Rectal smooth muscle tissue (tissue), 1 donor: ENCODE data around the gene ARMC2.

Experiments used
- H3K27ac ChIP-seq: one replicate; pipeline ENCODE4 v1.7.0; 2013; ENCODE audit warnings: low read depth, low read length, inconsistent platforms
- H3K27me3 ChIP-seq: one replicate; pipeline ENCODE4 v1.7.0; 2013; ENCODE audit warnings: low read length; ENCODE audit not compliant: control insufficient read depth, insufficient read depth
- H3K36me3 ChIP-seq: one replicate; pipeline ENCODE4 v1.7.0; 2013; ENCODE audit warnings: low read length; ENCODE audit not compliant: control insufficient read depth, insufficient read depth
- H3K4me1 ChIP-seq: one replicate; pipeline ENCODE4 v1.7.0; 2013; ENCODE audit warnings: low read length; ENCODE audit not compliant: control insufficient read depth, insufficient read depth
- H3K4me3 ChIP-seq: one replicate; pipeline ENCODE4 v1.7.0; 2013; ENCODE audit warnings: low read length
- H3K9ac ChIP-seq: one replicate; pipeline ENCODE4 v1.7.0; 2013; ENCODE audit warnings: low read length

The ARMC2 gene

DNA sequence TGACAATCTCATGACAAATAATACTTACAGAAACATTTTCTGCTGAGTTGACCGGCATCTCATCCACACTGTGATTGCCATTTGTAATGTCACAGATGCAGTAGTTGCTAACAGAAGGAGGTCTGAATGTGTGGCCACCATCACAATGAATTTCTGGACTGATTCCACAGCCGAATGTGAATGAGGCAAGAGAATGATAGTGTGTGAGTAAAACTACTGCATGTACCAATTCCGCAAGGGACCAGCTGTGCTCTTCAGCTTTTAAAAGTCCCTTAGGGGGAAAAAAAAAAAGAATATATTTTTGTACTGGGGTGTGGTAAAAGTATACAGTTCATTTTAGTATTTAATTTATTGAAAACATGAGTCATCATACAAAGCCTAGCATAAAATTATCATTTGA lies 150.3 kb downstream of the ARMC2 start:
- Histone ChIP-seq H3K27me3 (no peaks in the 10 kb centered on the region), H3K36me3 (peaks cover 6% of the 10 kb centered on the region), H3K4me3 (no peak overlapping the region), H3K9ac (no peak overlapping the region), H3K4me1 (peaks cover 19% of the 10 kb centered on the region), H3K27ac (no peak overlapping the region)

DNA sequence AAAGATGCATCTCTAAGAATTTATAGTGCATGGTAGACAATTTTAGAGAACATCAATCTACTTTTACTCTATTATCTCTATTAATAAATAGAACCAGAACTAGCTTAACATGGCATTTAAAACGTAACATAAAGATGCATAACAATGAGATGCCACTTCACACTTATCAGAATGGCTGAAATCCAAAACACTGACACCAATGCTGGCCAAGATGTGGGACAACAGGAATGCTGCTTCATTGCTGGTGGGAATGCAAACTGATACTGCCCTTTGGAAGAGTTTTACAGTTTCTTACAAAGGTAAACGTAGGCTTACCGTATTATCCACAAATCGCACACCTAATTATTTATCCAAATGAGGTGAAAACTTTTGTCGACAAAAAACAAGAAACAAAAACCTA lies 151.2 kb downstream of the ARMC2 start:
- Histone ChIP-seq H3K4me1 (peaks cover 19% of the 10 kb centered on the region), H3K9ac (no peak overlapping the region), H3K4me3 (no peak overlapping the region), H3K27me3 (no peaks in the 10 kb centered on the region), H3K27ac (no peak overlapping the region), H3K36me3 (peaks cover 6% of the 10 kb centered on the region)

DNA sequence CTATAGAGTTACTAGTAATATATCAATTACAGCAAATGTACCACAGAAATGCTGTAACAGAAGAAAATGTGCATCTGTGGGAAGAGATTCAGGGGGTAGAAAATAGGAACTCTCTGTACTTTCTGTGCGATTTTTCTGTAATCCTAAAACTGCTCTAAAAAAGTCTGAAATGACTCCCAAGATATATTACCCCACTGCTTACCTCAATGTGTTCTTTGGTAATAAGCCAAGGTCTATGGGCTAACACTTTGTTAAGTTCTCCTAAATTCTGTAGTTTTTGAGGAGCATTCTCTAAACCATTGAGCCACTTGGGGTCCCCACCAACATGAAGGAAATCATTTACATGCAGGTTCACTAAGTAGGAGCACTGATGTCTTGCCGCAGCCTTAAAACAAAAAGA lies 152.1 kb downstream of the ARMC2 start:
- H3K27ac ChIP-seq, result no peak overlapping the region
- no peak overlapping the region for H3K9ac ChIP-seq
- H3K36me3 ChIP-seq, result peaks cover 4% of the 10 kb centered on the region

DNA sequence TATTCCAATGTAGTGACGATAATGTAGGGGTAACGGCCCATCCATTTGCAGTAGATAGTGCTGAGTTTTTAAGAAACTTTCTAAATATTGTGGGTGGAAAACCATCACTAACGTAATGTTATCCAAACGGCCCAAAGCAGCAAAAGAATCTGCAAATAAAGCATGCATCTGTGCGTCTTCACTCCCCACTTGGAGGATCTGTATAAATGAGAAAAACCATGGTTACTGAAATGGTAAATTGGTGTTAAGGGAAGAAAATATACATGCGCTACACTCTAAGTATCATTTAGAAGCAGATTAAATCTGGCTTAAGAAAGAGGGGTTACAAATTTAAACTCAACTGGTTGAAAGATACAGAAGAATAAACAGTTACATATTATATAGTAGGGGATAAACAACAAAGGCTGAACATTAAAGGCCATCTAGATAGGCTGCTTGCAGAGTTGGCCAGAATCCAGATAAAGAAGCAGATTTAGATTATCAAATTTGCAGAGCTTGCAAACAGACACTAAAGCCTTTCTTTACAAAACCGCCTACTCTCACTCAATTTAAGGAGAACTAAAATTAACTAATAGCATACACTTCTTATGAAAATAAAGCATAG lies 153.2 kb downstream of the ARMC2 start:
- Histone ChIP-seq H3K27me3 (no peaks in the 10 kb centered on the region), H3K4me1 (peaks cover 19% of the 10 kb centered on the region), H3K36me3 (peaks cover 3% of the 10 kb centered on the region), H3K27ac (peak overlapping the region; percentile 75), H3K9ac (no peak overlapping the region), H3K4me3 (no peak overlapping the region)

More for the DNA sequence above, 152.1 kb downstream of the ARMC2 start:
- peaks cover 19% of the 10 kb centered on the region for H3K4me1 ChIP-seq
- no peaks in the 10 kb centered on the region for H3K27me3 ChIP-seq
- no peak overlapping the region for H3K4me3 ChIP-seq

DNA sequence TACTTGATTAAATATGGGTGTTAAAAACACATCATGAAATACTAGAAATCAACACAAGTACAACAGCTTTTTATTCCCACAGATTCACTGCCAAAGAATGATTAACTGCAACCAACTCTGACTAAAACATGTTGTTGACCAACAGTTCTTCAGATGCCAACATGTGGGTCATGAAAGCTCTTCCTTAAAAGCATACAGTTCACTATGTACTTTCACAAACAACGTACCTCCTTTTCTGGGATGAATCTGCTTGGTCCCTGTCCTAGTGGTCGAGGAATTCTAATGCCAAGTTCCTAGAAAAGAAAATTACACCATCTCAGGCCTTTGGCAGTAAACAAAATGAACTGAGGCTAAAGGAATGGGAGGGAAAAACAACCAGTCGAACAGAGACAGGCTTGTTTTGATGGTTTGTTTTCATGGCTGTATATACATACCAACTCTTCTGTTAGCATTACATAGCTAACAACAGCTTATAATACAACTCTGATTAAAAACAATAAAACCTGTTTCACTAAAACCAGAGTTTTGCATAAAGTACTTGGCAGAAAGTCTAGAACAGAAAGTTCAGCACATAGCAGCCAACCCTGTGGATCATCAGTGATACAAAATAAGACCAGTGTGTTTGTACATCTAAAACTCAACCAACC lies 154.0 kb downstream of the ARMC2 start:
- Histone ChIP-seq H3K27me3 (no peaks in the 10 kb centered on the region), H3K4me3 (no peak overlapping the region), H3K27ac (peak overlapping the region; percentile 75), H3K4me1 (peaks cover 19% of the 10 kb centered on the region), H3K9ac (no peak overlapping the region), H3K36me3 (peaks cover 3% of the 10 kb centered on the region)

DNA sequence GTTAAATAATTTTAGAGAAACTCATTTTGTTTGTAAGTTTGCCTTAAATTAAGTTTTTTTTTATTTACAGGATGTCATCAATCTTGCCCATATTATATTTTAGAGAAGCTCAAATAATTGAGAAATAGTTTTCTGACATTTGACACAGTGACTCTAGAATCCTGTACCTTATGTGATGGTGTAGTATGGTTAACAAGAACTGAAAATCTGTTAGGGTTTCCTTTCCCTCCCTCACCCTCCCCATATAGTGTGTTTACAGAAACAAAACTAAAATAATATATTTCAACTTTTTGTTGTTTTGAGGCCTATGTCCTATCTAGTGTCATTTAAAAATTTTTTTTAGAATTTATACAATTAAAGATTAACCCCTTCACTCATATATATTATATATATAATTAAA lies 154.7 kb downstream of the ARMC2 start:
- Histone ChIP-seq H3K27ac (peak overlapping the region; percentile 75), H3K36me3 (peaks cover 3% of the 10 kb centered on the region), H3K4me1 (peaks cover 19% of the 10 kb centered on the region), H3K27me3 (no peaks in the 10 kb centered on the region), H3K9ac (no peak overlapping the region), H3K4me3 (no peak overlapping the region)

DNA sequence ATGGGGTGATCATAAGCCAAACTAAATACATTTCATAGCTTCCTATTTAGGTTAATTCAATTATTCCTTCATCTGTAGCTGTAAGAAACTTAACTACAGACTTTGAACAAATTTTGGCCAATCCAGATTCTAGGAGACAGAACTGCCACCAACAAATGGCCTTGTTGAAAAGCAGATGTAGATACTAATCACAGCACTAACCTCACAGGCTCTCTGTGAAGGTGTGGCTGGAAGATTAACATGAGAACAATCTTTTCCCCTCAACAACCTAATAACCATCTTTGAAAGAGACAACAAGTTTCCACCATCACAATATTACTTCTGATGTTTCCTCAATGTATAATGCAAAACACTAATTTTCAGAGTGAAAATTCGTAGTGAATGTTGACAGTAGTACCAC lies 158.6 kb downstream of the ARMC2 start:
- Histone ChIP-seq H3K9ac (no peak overlapping the region), H3K27me3 (no peaks in the 10 kb centered on the region), H3K4me3 (peak overlapping the region; percentile 27), H3K27ac (no peak overlapping the region), H3K36me3 (no peaks in the 10 kb centered on the region), H3K4me1 (peaks cover 24% of the 10 kb centered on the region)

DNA sequence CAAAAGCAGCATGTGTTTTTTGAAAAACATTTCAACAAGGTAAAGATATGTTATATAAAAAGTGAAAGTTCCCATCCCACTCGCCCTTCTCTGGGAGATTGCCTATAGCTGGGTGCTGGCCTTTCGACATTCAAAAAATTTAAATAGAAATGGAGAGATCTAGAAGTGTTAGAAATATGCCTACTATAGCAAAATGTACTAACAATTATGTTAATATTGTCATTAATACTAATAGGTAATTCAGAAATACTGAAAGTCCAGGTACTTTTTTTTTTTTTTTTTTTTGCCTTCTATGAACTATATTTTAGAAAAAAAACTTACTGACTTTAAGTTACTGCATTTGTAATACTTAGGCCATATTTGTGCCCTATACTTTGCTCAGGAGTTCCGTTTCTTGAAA lies 159.3 kb downstream of the ARMC2 start:
- Histone ChIP-seq H3K36me3 (no peaks in the 10 kb centered on the region), H3K4me3 (peak overlapping the region; percentile 84), H3K9ac (no peak overlapping the region), H3K4me1 (peaks cover 17% of the 10 kb centered on the region), H3K27ac (peak overlapping the region; percentile 97), H3K27me3 (no peaks in the 10 kb centered on the region)

DNA sequence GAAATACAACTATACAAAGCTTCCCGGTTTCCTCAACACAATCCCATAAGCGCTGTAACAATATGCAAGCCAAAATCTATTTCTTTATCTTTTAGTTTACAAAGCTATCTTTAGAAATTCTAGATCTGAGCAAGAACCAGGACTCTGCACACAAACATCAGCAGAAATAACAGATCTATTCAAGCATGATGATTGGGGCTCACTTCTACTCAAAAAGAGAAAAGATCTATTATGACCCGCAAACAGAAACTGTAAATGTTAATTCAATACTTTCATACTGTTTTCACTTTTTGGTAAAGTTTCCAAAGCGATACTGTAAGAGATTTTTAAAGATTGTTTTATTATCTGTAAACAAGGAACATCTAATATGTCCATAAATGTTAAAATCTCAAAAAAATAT lies 159.8 kb downstream of the ARMC2 start:
- Histone ChIP-seq H3K27ac (peak overlapping the region; percentile 97), H3K36me3 (no peaks in the 10 kb centered on the region), H3K4me3 (peak overlapping the region; percentile 84), H3K27me3 (no peaks in the 10 kb centered on the region), H3K9ac (no peak overlapping the region), H3K4me1 (peaks cover 13% of the 10 kb centered on the region)

DNA sequence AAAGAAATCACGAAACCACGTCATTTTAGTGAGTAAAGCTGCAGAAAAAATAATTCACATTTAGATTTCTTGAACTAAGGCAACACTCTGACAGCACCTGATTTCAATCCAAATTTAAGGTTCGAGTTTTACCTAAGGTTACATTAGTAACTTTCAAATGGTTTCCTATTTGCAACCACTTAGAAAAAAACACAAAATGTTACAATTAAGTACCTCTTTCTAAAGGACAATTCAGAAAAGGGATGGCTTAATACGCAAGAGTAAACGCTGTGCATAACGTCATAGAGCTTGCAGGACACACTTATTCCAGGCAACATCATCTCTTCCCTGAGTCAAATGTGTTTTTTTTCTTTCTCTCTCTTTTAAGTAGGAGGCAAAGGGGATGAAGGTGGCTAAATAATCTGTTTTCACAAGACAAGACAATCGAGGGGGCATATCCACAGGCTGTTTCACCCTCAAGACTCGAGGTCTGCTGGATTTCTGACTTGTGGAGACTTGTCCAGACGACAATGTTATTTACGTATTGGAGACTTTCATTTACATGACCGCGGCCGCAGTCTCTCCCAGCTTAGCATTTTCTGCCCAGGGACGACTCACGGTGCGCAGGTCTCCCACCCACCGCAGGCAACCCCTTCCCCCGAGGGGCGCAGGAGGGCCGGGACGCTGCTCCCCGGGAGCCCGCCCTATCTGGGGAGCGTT lies 160.5 kb downstream of the ARMC2 start:
- Histone ChIP-seq H3K36me3 (no peaks in the 10 kb centered on the region), H3K27ac (peak overlapping the region; percentile 97), H3K4me3 (peak overlapping the region; percentile 84), H3K27me3 (no peaks in the 10 kb centered on the region), H3K4me1 (peaks cover 13% of the 10 kb centered on the region), H3K9ac (peak overlapping the region; percentile 84)

DNA sequence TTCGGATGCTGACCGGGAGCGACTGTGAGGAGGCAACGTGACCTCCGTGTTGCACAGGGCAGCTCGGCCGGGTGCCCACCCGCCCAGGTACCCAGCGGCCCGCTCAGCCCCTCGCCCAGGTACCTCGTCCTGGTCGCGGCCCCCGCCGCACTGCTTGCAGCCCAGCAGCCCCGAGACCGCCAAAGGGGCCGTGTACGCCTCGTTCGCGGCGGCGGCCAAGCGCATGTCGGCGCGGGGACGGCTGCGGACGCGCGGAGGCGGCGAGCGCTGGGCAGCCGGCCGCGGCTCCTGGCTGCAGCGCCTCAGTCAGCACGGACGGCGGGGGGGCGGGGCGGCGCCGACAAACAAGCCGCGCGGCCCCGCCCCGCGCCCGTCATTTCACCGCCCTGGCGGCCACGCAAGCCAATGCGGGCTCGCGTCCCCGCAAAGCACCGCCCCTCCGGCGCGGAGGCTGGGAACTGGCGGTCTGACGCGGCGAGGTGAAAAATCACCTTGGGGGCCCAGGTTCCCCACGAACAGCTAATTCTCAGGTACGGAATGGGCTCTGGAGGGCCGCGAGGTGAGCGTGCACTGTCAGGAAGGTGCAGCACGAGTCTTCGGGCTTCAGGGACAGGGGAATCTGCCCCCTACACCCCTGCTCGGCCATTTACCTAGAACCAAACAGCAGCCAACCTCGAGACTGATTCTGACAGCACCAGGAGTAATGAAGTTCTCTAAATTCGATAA lies 161.2 kb downstream of the ARMC2 start:
- H3K9ac ChIP-seq, result peak overlapping the region; percentile 84
- H3K27me3 ChIP-seq, result no peaks in the 10 kb centered on the region
- no peaks in the 10 kb centered on the region for H3K36me3 ChIP-seq
- peak overlapping the region; percentile 97 for H3K27ac ChIP-seq
- H3K4me1 ChIP-seq, result peaks cover 13% of the 10 kb centered on the region
- peak overlapping the region; percentile 87 for H3K4me3 ChIP-seq

DNA sequence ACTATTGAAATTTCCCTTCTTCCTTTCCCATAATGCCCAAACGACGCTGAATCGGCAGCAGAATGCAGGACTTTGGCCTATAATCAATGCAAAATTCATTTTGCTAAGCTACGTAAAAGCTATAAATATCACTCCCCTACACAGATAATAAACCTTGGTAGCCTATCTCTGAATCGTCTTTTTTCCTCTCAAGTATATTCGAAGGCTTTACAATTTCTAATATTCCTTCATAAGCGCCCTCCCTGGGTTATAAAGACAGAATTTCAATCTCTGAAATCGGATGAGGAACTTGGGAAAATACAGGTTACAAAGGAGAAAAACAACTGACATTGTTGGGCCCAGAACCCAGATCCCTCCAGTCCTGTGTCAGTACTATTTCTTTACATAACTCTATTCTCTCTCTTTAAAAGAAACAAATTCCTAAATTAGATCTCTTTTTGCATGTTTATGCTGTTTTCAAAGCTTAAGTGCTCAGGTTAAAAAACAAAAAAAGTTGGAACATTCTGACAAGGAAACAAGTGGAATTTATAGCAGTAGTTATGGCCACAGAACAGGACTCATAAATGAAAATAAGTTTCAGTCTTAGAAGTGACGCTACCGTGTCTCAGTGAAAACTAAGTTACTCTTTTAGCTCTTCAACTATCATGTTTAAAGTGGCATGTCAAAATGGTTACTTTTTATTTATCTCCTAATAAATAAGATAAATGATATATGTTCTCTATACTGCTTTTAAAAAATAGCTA lies 161.9 kb downstream of the ARMC2 start:
- no peaks in the 10 kb centered on the region for H3K27me3 ChIP-seq
- no peaks in the 10 kb centered on the region for H3K36me3 ChIP-seq
- H3K27ac ChIP-seq, result peak overlapping the region; percentile 92
- peak overlapping the region; percentile 84 for H3K9ac ChIP-seq
- peak overlapping the region; percentile 87 for H3K4me3 ChIP-seq
- H3K4me1 ChIP-seq, result peaks cover 13% of the 10 kb centered on the region
